Subcutaneous abdominal adipose tissue (tissue), 5 donors: ENCODE data around the gene ACY1.

ENCODE experiments used
- H3K27ac ChIP-seq: one replicate; pipeline ENCODE4 v1.7.0; 2013; ENCODE audit warnings: low read depth, mild to moderate bottlenecking, inconsistent platforms, low read length, moderate library complexity
- H3K27me3 ChIP-seq, 5 donors: one replicate each; pipeline ENCODE4 v1.7.0; 2013; ENCODE audit warnings: low read length in 5 of 5, inconsistent platforms in 1 of 5; ENCODE audit not compliant: control insufficient read depth in 5 of 5, insufficient read depth in 4 of 5
- H3K36me3 ChIP-seq, 5 donors: one replicate each; pipeline ENCODE4 v1.7.0; 2013; ENCODE audit warnings: low read length in 5 of 5; ENCODE audit not compliant: control insufficient read depth in 5 of 5, insufficient read depth in 5 of 5
- H3K4me1 ChIP-seq, 5 donors: one replicate each; pipeline ENCODE4 v1.7.0; 2013; ENCODE audit warnings: low read length in 5 of 5, mild to moderate bottlenecking in 3 of 5, moderate library complexity in 1 of 5; ENCODE audit not compliant: control insufficient read depth in 5 of 5, insufficient read depth in 5 of 5
- H3K4me3 ChIP-seq, 5 donors: one replicate each; pipeline ENCODE4 v1.7.0; 2013; ENCODE audit warnings: low read length in 5 of 5, low read depth in 1 of 5
- H3K9ac ChIP-seq, 5 donors: one replicate each; pipeline ENCODE4 v1.7.0; 2013; ENCODE audit warnings: low read length in 5 of 5, mild to moderate bottlenecking in 4 of 5, moderate library complexity in 3 of 5
- H3K9me3 ChIP-seq, 5 donors: one replicate each; pipeline ENCODE4 v1.7.0; 2013; ENCODE audit warnings: low read length in 5 of 5; ENCODE audit not compliant: control insufficient read depth in 5 of 5
- donor health status: healthy.
- donor health status: healthy.
- donor health status: healthy.
- donor health status: healthy.
- donor health status: healthy.

Gene ACY1

DNA sequence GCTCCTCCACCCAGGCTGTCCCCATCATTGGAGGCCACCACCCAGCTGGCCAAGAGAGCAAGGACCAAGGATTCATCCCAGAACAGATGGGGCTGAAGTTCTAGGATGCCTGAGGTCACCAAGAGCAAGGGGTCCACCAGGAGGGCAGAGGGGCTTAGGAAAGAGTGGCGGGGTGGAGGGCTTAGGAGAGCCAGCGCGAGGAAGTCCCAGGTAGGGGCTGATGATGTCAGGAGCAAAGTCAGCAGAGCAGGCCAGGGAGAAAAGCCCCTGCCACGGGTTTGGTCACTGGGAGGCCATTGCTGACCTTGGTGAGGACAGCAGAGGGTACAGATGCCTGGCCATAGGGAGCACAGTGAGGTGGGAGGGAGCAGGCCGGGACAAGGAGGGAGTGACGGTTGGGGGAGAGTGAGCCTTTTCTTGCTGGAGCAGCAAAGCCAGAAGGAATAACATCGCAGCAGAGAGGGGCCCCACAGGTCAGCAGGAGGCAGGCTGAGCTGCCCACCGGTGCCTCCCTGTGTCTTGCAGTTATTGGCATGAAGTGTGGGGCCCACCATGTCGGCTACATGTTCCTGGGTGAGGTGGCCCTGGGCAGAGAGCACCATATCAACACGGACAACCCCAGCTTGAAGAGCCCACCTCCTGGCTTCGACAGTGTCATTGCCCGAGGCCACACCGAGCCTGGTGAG, 36.0 kb upstream of the ACY1 start:
- Histone ChIP-seq H3K9me3 (no peaks in the 10 kb centered on the region), H3K9ac (no peak overlapping the region), H3K4me1 (peaks cover 3 to 14% (median 13%) of the 10 kb centered on the region in 5 donors), H3K27me3 (no peaks in the 10 kb centered on the region), H3K36me3 (peaks cover 0 to 51% (median 30%) of the 10 kb centered on the region in 5 donors), H3K27ac (no peak overlapping the region), H3K4me3 (no peak overlapping the region)

DNA sequence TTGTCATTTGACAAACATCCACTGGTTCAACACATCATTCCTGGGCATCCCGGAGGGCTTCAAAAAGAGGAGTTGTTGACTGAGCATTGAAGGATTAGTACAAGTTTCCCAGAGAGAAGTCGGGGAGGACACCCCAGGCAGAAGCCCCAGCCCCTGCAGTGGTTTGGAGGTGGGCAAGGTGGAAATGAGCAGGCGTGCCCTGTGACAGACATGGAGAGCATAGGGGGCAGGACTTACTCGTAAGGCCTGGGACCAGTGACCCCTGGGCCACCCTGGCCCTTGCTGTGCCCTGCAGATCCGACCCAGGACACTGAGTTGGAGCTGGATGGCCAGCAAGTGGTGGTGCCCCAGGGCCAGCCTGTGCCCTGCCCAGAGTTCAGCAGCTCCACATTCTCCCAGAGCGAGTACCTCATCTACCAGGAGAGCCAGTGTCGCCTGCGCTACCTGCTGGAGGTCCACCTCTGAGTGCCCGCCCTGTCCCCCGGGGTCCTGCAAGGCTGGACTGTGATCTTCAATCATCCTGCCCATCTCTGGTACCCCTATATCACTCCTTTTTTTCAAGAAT, 35.2 kb upstream of the ACY1 start:
- no peak overlapping the region for H3K9ac ChIP-seq
- H3K9me3 ChIP-seq: no peaks in the 10 kb centered on the region
- H3K27ac ChIP-seq: no peak overlapping the region
- H3K27me3 ChIP-seq: no peaks in the 10 kb centered on the region
- H3K36me3 ChIP-seq: peaks cover 0 to 51% (median 30%) of the 10 kb centered on the region in 5 donors
- no peak overlapping the region for H3K4me3 ChIP-seq
- peaks cover 0 to 7% (median 6%) of the 10 kb centered on the region in 5 donors for H3K4me1 ChIP-seq

- H3K4me3 ChIP-seq: no peak overlapping the region
- no peak overlapping the region for H3K27ac ChIP-seq
- no peaks in the 10 kb centered on the region for H3K27me3 ChIP-seq
- no peaks in the 10 kb centered on the region for H3K4me1 ChIP-seq
- H3K9me3 ChIP-seq: no peaks in the 10 kb centered on the region
- H3K9ac ChIP-seq: no peak overlapping the region
- peaks cover 0 to 51% (median 30%) of the 10 kb centered on the region in 5 donors for H3K36me3 ChIP-seq
These were observed 34.2 kb upstream of the ACY1 start for GRCh38 chr3:51949121-51949520.

DNA sequence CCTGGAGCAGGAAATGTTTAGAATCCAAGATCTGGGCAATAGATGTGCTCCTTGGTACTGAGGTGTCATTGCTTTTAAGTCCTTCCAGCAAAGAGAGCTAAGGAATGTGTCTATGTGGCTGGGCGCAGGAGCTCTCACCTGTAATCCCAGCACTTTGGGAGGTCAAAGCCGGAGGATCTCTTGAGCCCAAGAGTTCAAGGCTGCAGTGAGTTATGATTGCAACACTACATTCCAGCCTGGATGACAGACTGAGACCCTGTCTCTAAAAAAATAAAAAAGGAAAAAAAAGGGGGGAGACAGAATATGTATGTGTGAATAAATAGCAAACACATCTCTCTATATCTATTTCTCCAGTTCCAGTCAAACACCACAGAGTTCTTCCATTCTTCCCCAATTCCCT, 32.4 kb upstream of the ACY1 start:
- peaks cover 0 to 37% (median 21%) of the 10 kb centered on the region in 5 donors for H3K36me3 ChIP-seq
- no peak overlapping the region for H3K4me3 ChIP-seq
- peaks cover 0 to 8% (median 7%) of the 10 kb centered on the region in 5 donors for H3K4me1 ChIP-seq
- H3K27ac ChIP-seq: no peak overlapping the region
- no peaks in the 10 kb centered on the region for H3K27me3 ChIP-seq
- no peaks in the 10 kb centered on the region for H3K9me3 ChIP-seq
- H3K9ac ChIP-seq: no peak overlapping the region

DNA sequence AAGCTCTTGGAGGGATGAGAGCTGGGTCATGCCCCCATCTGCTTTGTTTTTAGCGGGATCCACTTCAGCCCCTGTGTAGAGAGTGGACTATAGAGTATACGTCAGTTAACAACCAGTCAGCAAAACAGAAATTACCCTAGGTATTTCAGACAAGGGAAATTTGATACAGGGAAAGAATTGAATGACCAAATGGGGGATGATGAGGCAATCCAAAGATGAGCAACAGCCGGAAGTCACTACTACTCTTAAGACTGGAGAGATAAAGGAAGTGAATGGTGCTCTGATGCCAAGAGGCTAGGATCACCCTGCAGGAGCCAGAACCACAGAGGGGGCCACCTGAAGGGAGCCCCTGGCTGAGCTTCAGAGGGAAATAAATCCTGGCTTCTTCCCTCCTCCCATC, 29.9 kb upstream of the ACY1 start:
- no peak overlapping the region for H3K4me3 ChIP-seq
- no peaks in the 10 kb centered on the region for H3K9me3 ChIP-seq
- no peaks in the 10 kb centered on the region for H3K27me3 ChIP-seq
- peaks cover 0 to 24% (median 10%) of the 10 kb centered on the region in 5 donors for H3K36me3 ChIP-seq
- H3K9ac ChIP-seq: no peak overlapping the region
- no peak overlapping the region for H3K27ac ChIP-seq
- H3K4me1 ChIP-seq: peaks cover 3 to 17% (median 15%) of the 10 kb centered on the region in 5 donors

GRCh38 chr3:51954105-51954504, 29.2 kb upstream of the ACY1 start:
- Histone ChIP-seq H3K27ac (no peak overlapping the region), H3K4me1 (peaks cover 3 to 17% (median 15%) of the 10 kb centered on the region in 5 donors), H3K36me3 (peaks cover 0 to 24% (median 12%) of the 10 kb centered on the region in 5 donors), H3K9me3 (no peaks in the 10 kb centered on the region), H3K27me3 (no peaks in the 10 kb centered on the region), H3K4me3 (no peak overlapping the region), H3K9ac (no peak overlapping the region)

GRCh38 chr3:51954713-51955112, 28.6 kb upstream of the ACY1 start:
- H3K36me3 ChIP-seq: peaks cover 0 to 24% (median 13%) of the 10 kb centered on the region in 5 donors
- no peak overlapping the region for H3K4me3 ChIP-seq
- H3K9me3 ChIP-seq: no peaks in the 10 kb centered on the region
- peaks cover 3 to 17% (median 15%) of the 10 kb centered on the region in 5 donors for H3K4me1 ChIP-seq
- no peak overlapping the region for H3K9ac ChIP-seq
- H3K27ac ChIP-seq: no peak overlapping the region
- no peaks in the 10 kb centered on the region for H3K27me3 ChIP-seq

DNA sequence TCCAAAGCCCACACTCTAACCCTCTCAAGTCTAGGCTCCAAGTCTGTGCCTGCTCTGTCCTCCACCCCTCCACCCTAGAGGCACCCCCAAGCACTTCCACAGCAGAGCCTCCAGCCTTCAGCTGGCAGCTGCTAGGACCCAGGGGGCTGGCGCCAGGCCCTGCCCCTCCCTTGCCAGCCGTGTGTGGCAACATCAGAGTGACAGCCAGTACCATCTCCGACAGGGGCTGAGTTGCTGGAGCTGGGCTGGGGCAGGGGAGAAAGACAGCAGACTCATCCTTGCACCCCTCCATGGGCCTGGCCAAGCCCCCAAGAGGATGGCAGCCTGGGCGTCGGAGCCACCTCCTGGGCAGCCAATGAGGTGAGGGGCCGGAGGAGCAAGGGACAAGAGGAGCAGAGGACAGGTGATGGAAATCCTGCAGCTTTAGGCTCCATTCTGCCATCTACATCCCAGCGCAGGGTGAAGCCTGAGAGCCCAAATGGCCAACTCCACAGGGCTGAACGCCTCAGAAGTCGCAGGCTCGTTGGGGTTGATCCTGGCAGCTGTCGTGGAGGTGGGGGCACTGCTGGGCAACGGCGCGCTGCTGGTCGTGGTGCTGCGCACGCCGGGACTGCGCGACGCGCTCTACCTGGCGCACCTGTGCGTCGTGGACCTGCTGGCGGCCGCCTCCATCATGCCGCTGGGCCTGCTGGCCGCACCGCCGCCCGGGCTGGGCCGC, 28.0 kb upstream of the ACY1 start, which contains the start of gene GPR62:
GPR62 (plus strand) TSS at position 207 of the 718 bp plus-strand sequence; CDS start at position 479, 272 bp downstream.
- Histone ChIP-seq H3K9me3 (no peaks in the 10 kb centered on the region), H3K36me3 (peaks cover 0 to 29% (median 20%) of the 10 kb centered on the region in 5 donors), H3K9ac (peak within 1 kb of the TSS in 3 of 5 donors; percentile 21 to 53 (median 23)), H3K27ac (no peak within 1 kb of the TSS), H3K27me3 (no peaks in the 10 kb centered on the region), H3K4me3 (peak within 1 kb of the TSS in 4 of 5 donors; percentile 39 to 57 (median 48)), H3K4me1 (peaks cover 3 to 17% (median 15%) of the 10 kb centered on the region in 5 donors)

GRCh38 chr3:51955893-51956770, 27.2 kb upstream of the ACY1 start:
- no peaks in the 10 kb centered on the region for H3K9me3 ChIP-seq
- H3K27ac ChIP-seq: no peak overlapping the region
- peaks cover 3 to 17% (median 15%) of the 10 kb centered on the region in 5 donors for H3K4me1 ChIP-seq
- peak overlapping the region in 4 of 5 donors; percentile 39 to 57 (median 48) for H3K4me3 ChIP-seq
- no peaks in the 10 kb centered on the region for H3K27me3 ChIP-seq
- peak overlapping the region in 3 of 5 donors; percentile 21 to 53 (median 23) for H3K9ac ChIP-seq
- H3K36me3 ChIP-seq: peaks cover 0 to 37% (median 23%) of the 10 kb centered on the region in 5 donors
